GM19463 (cell line): ENCODE measurements around the gene CIRBP.
"Not testable (repeated sequence)": the region's sequence is repeated elsewhere in the genome, so short reads cannot be mapped to it uniquely, and the experiment has no call there.

Source experiments
- ATAC-seq: cut with Tn5 transposase; IDR thresholded peaks from one replicate; pipeline ENCODE4 v1.9.1; 2021; ENCODE audit warnings: mild to moderate bottlenecking, moderate library complexity; ENCODE audit not compliant: unreplicated experiment

The CIRBP gene

GRCh38 chr19:1307755-1308303, 38.7 kb downstream of the CIRBP start:
- no peak for ATAC-seq

GRCh38 chr19:1308718-1309117, 39.6 kb downstream of the CIRBP start:
- ATAC-seq, result no peak

- no peak for ATAC-seq
These were observed 41.1 kb downstream of the CIRBP start for GRCh38 chr19:1309977-1310852.

GRCh38 chr19:1310853-1311180, 41.7 kb downstream of the CIRBP start:
- ATAC-seq, result no peak

GRCh38 chr19:1311543-1312091, 42.5 kb downstream of the CIRBP start:
- ATAC-seq, result no peak

- ATAC-seq, result no peak
These were observed 43.9 kb downstream of the CIRBP start for GRCh38 chr19:1312767-1313694.

GRCh38 chr19:1313695-1314613, 44.8 kb downstream of the CIRBP start:
- ATAC-seq, result no peak

- no peak for ATAC-seq
These were observed 46.5 kb downstream of the CIRBP start for GRCh38 chr19:1315470-1316166.

GRCh38 chr19:1316466-1316865, 47.3 kb downstream of the CIRBP start:
- no peak for ATAC-seq

GRCh38 chr19:1317274-1318003, 48.3 kb downstream of the CIRBP start:
- ATAC-seq, result no peak

- ATAC-seq, result no peak
These were observed 49.7 kb downstream of the CIRBP start for GRCh38 chr19:1318678-1319471.

- ATAC-seq, result not testable (repeated sequence)
These were observed 51.1 kb downstream of the CIRBP start for GRCh38 chr19:1320282-1320650.

- ATAC-seq, result no peak
These were observed 52.4 kb downstream of the CIRBP start for GRCh38 chr19:1321539-1321938.

GRCh38 chr19:1322198-1322981, 53.3 kb downstream of the CIRBP start:
- no peak for ATAC-seq

- no peak for ATAC-seq
These were observed 55.2 kb downstream of the CIRBP start for GRCh38 chr19:1324249-1324805.
